Mucosa of descending colon (tissue), 3 donors: ENCODE measurements around the gene SAFB. TPM values are rescaled to one million over a fixed set of nuclear protein-coding genes. Genes with fewer than 3 reads are reported as not detected.

Experiments used
- ATAC-seq: fragments of 200-7000 bp; cut with Tn5 transposase; one replicate; pipeline ENCODE4 v1.9.1; 2020; ENCODE audit warnings: mild to moderate bottlenecking, moderate library complexity
- DNase-seq, 3 donors: peaks; one replicate each; pipeline ENCODE4 v3.0.0-alpha.2; 2020
- H3K36me3 ChIP-seq: fragments of 200-600 bp; one replicate; pipeline ENCODE4 v1.8.0; 2021; ENCODE audit warnings: low read depth, mild to moderate bottlenecking
- H3K4me1 ChIP-seq: fragments of 200-600 bp; one replicate; pipeline ENCODE4 v1.8.0; 2021; ENCODE audit warnings: low read depth, mild to moderate bottlenecking
- H3K4me3 ChIP-seq: fragments of 200-600 bp; one replicate; pipeline ENCODE4 v1.8.0; 2021; ENCODE audit warnings: mild to moderate bottlenecking
- H3K9me3 ChIP-seq: fragments of 200-600 bp; one replicate; pipeline ENCODE4 v1.8.0; 2021; ENCODE audit warnings: mild to moderate bottlenecking
- intact Hi-C, 2 donors: fragments of 100-400 bp; cut with DNase I in 1 of 2; cut with micrococcal nuclease in 1 of 2; formaldehyde crosslinking; loops; one replicate each; pipeline versions ENCODE4 v1.11.0 to v1.11.1; 2022; cut with DNase I, micrococcal nuclease
- total RNA-seq, 3 donors: library from RNA; stranded (reverse); fragmentation: NEBNext Ultra II Directional in 2 of 3; extraction: Animal tissue kit (Norgen Biotek cat#: 25700) in 2 of 3; gene quantifications; one replicate each; pipeline versions ENCODE4 v1.2.1 to v1.2.4, GENCODE V29; 2021 to 2023
- TF ChIP-seq, protein P1 (sequence below): fragments of 200-600 bp; IDR thresholded peaks from one replicate; pipeline ENCODE4 v1.8.0; 2022; ENCODE audit warnings: antibody characterized with exemption, mild to moderate bottlenecking
- donor health status: DM: no; HTN: no; CAD: no; lungs with moderate emphysema.
- donor health status: DM: no; HTN: no; CAD: no.
- donor health status: DM: no; HTN: yes; CAD: no.

Gene SAFB
- total RNA-seq, 3 donors from 2014 or later = 78.8 to 115 (median 83.3) TPM

GRCh38 chr19:5619946-5620345 is 2.9 kb upstream of the SAFB start:
- Histone ChIP-seq H3K36me3 (no peaks in the 10 kb centered on the region), H3K9me3 (no peaks in the 10 kb centered on the region), H3K4me3 (no peak overlapping the region), H3K4me1 (peaks cover 26% of the 10 kb centered on the region)
- TF ChIP-seq, protein P1, sequence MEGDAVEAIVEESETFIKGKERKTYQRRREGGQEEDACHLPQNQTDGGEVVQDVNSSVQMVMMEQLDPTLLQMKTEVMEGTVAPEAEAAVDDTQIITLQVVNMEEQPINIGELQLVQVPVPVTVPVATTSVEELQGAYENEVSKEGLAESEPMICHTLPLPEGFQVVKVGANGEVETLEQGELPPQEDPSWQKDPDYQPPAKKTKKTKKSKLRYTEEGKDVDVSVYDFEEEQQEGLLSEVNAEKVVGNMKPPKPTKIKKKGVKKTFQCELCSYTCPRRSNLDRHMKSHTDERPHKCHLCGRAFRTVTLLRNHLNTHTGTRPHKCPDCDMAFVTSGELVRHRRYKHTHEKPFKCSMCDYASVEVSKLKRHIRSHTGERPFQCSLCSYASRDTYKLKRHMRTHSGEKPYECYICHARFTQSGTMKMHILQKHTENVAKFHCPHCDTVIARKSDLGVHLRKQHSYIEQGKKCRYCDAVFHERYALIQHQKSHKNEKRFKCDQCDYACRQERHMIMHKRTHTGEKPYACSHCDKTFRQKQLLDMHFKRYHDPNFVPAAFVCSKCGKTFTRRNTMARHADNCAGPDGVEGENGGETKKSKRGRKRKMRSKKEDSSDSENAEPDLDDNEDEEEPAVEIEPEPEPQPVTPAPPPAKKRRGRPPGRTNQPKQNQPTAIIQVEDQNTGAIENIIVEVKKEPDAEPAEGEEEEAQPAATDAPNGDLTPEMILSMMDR = no peak
- DNase-seq (no peak), ATAC-seq (no peak)
- intact Hi-C loops = no loop called here

DNA sequence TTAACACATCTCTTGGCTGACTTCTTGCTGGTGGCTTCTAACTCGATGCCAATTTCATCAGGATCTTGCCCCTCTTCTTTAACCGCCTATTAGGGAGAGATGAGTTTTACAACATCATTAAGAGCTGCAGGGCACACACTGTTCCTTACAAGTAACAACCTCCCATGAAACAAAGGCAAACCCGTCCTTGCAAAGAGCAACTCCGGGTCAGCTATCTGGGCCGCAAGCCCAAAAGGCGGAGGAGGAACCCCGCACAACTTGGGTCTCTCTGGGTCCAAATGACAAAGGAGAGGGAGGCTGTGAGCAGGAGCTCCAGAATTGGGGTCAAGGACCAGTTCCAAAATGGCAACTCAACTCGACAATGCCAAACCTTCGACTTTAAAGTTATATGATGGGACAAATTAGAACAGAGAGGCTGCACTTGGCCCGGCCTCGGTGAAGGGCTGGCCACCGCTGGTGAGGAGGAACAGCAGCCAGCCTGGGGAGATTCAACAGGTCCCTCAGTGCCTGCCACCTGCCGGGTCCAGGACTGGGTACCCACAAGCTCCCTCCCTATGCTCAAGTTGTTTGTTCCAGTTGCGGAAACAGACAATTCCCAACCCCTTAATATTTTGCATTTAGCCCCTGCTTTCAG is 1.5 kb upstream of the SAFB start:
- H3K9me3 ChIP-seq = no peaks in the 10 kb centered on the region
- peaks cover 41% of the 10 kb centered on the region for H3K4me1 ChIP-seq
- no peaks in the 10 kb centered on the region for H3K36me3 ChIP-seq
- ATAC-seq = no peak
- intact Hi-C loops = no loop called here
- DNase-seq = peak in 2 of 3 donors; percentile 22 to 56
- TF ChIP-seq, protein P1 = no peak
- H3K4me3 ChIP-seq = peak overlapping the region; percentile 99

DNA sequence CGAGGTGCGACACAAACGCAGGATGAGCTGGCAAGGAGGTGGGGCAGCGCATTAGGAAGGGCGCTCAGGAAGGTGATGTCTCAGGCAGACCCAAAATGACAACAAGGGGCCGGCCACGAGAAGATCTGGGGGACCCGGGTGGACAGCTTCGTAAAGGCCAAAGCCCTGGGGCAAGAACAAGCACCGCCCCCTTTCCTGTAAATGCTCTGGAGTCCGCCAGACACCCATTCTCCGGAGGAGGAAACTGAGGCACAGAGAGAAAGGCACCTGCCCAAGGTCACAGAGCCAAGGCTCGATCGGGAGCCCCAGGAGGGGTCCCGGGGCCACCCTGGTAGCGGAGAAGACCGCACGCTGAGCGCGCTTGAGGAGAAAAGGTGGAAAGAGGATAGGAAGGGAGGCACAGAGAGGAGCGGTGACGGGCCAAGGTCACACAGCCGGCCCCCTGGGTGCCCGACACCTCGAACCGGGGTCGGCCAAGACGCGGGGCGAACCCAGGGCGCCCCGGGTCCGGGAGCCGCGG is 878 bp upstream of the SAFB start:
- Histone ChIP-seq H3K9me3 (no peaks in the 10 kb centered on the region), H3K36me3 (peaks cover under 1% of the 10 kb centered on the region), H3K4me3 (peak overlapping the region; percentile 99), H3K4me1 (peaks cover 42% of the 10 kb centered on the region)
- ATAC-seq (no peak), DNase-seq (peak; percentile 53 to 64 (median 64))
- intact Hi-C loops = no loop called here
- TF ChIP-seq, protein P1 = no peak

- peaks cover 8% of the 10 kb centered on the region for H3K36me3 ChIP-seq
- intact Hi-C loops = no loop called here
- H3K4me3 ChIP-seq = peak overlapping the region; percentile 99
- no peaks in the 10 kb centered on the region for H3K9me3 ChIP-seq
- peaks cover 50% of the 10 kb centered on the region for H3K4me1 ChIP-seq
- ATAC-seq = peak; percentile 7
- TF ChIP-seq, protein P1 = no peak
- DNase-seq = peak in 1 of 3 donors; percentile 23
Observed at GRCh38 chr19:5623397-5624017, 624 bp downstream of the SAFB start.

GRCh38 chr19:5624018-5624663 is 1.3 kb downstream of the SAFB start:
- intact Hi-C loops = no loop called here
- Histone ChIP-seq H3K36me3 (peaks cover 8% of the 10 kb centered on the region), H3K9me3 (no peaks in the 10 kb centered on the region), H3K4me1 (peaks cover 56% of the 10 kb centered on the region), H3K4me3 (peak overlapping the region; percentile 99)
- TF ChIP-seq, protein P1 = no peak
- no peak for ATAC-seq
- peak in 2 of 3 donors; percentile 55 to 65 for DNase-seq
